Osteoblast (primary cell): Measurements from ENCODE around the gene ANGPT4. TPM values are rescaled to one million over a fixed set of nuclear protein-coding genes. Genes with fewer than 3 reads are reported as not detected.

Experiments used
- DNase-seq: peaks from one replicate; pipeline ENCODE4 v3.0.0; 2011; ENCODE audit warnings: low spot score, mixed read lengths; ENCODE audit not compliant: insufficient read length; ENCODE audit errors: missing footprints
- H2AFZ ChIP-seq: 2 replicates; pipeline ENCODE4 v1.6.0; 2011; ENCODE audit warnings: mild to moderate bottlenecking, low read length
- H3K27ac ChIP-seq: 2 replicates; pipeline ENCODE4 v1.5.1; 2011; ENCODE audit warnings: mild to moderate bottlenecking, low read depth, low read length, moderate library complexity
- H3K27me3 ChIP-seq: 2 replicates; pipeline ENCODE4 v1.6.0; 2012; ENCODE audit warnings: mild to moderate bottlenecking, control low read depth, inconsistent platforms, low read length, moderate library complexity; ENCODE audit not compliant: insufficient read depth
- H3K36me3 ChIP-seq: 2 replicates; pipeline ENCODE4 v1.5.1; 2011; ENCODE audit warnings: mild to moderate bottlenecking, low read length, control low read depth, moderate library complexity; ENCODE audit not compliant: insufficient read depth
- H3K4me1 ChIP-seq: 2 replicates; pipeline ENCODE4 v1.5.1; 2011; ENCODE audit warnings: mild to moderate bottlenecking, low read length, control low read depth, moderate library complexity; ENCODE audit not compliant: insufficient read depth
- H3K4me2 ChIP-seq: 2 replicates; pipeline ENCODE4 v1.6.0; 2011; ENCODE audit warnings: mild to moderate bottlenecking, low read length; ENCODE audit not compliant: insufficient read depth
- H3K4me3 ChIP-seq: fragments of 200-600 bp; sonication (generic); 3 replicates; pipeline ENCODE4 v1.5.1; 2012; ENCODE audit warnings: mild to moderate bottlenecking, low read length, inconsistent platforms; ENCODE audit not compliant: insufficient read depth
- H3K79me2 ChIP-seq: 2 replicates; pipeline ENCODE4 v1.6.0; 2012; ENCODE audit warnings: mild to moderate bottlenecking, low read length, control low read depth, inconsistent platforms; ENCODE audit not compliant: insufficient read depth
- H3K9me3 ChIP-seq: 2 replicates; pipeline ENCODE4 v1.5.1; 2011; ENCODE audit warnings: low read depth, low read length, control low read depth
- H4K20me1 ChIP-seq: 2 replicates; pipeline ENCODE4 v1.6.0; 2012; ENCODE audit warnings: mild to moderate bottlenecking, low read length, control low read depth; ENCODE audit not compliant: insufficient read depth
- CTCF ChIP-seq: IDR thresholded peaks from 2 replicates; pipeline ENCODE4 v1.5.1; 2011; ENCODE audit warnings: mild to moderate bottlenecking, low read depth, low read length, moderate library complexity; ENCODE audit errors: extremely low read depth
- total RNA-seq: library from RNA; depleted of rRNA; stranded (reverse); fragments of >200 nt; gene quantifications from 2 replicates; pipeline ENCODE4 v1.2.3, GENCODE V29; 2012

Gene ANGPT4
- total RNA-seq, 1 donor = under 0.01 TPM

GRCh38 chr20:823574-823902, 92.6 kb downstream of the ANGPT4 start:
- Histone ChIP-seq H3K4me3 (no peak overlapping the region), H3K27me3 (no peaks in the 10 kb centered on the region), H3K4me1 (no peaks in the 10 kb centered on the region)

GRCh38 chr20:822651-823573, 93.2 kb downstream of the ANGPT4 start:
- Histone ChIP-seq H3K27me3 (no peaks in the 10 kb centered on the region), H3K36me3 (no peaks in the 10 kb centered on the region), H2AFZ (no peak overlapping the region), H3K4me2 (no peak overlapping the region), H3K4me1 (no peaks in the 10 kb centered on the region), H3K4me3 (no peak overlapping the region), H4K20me1 (no peaks in the 10 kb centered on the region), H3K9me3 (no peaks in the 10 kb centered on the region), H3K27ac (no peak overlapping the region), H3K79me2 (no peaks in the 10 kb centered on the region)
- DNase-seq = no peak
- TF ChIP-seq CTCF = no peak

More at GRCh38 chr20:823574-823902, 92.6 kb downstream of the ANGPT4 start:
- Histone ChIP-seq H3K27ac (no peak overlapping the region), H3K79me2 (no peaks in the 10 kb centered on the region), H3K4me2 (no peak overlapping the region), H2AFZ (no peak overlapping the region), H3K9me3 (no peaks in the 10 kb centered on the region), H4K20me1 (no peaks in the 10 kb centered on the region), H3K36me3 (no peaks in the 10 kb centered on the region)
- peak; percentile 61 for DNase-seq
- TF ChIP-seq CTCF = no peak

- Histone ChIP-seq H2AFZ (no peak overlapping the region), H3K79me2 (no peaks in the 10 kb centered on the region), H3K4me3 (no peak overlapping the region), H3K36me3 (no peaks in the 10 kb centered on the region), H3K4me1 (no peaks in the 10 kb centered on the region), H3K27me3 (no peaks in the 10 kb centered on the region), H3K9me3 (no peaks in the 10 kb centered on the region), H3K27ac (no peak overlapping the region), H4K20me1 (no peaks in the 10 kb centered on the region), H3K4me2 (no peak overlapping the region)
- DNase-seq = no peak
- TF ChIP-seq CTCF = no peak
Observed at GRCh38 chr20:821731-822065, 94.4 kb downstream of the ANGPT4 start.

- Histone ChIP-seq H3K36me3 (no peaks in the 10 kb centered on the region), H3K4me1 (no peaks in the 10 kb centered on the region), H3K27ac (no peak overlapping the region), H2AFZ (no peak overlapping the region), H3K9me3 (no peaks in the 10 kb centered on the region), H4K20me1 (no peaks in the 10 kb centered on the region), H3K27me3 (no peaks in the 10 kb centered on the region), H3K79me2 (no peaks in the 10 kb centered on the region), H3K4me2 (no peak overlapping the region), H3K4me3 (no peak overlapping the region)
- TF ChIP-seq CTCF = no peak
- peak; percentile 58 for DNase-seq
Observed at GRCh38 chr20:821046-821730, 94.9 kb downstream of the ANGPT4 start.
